Middle frontal gyrus (tissue), 1 donor: Measurements from ENCODE around the gene NRAP.

ENCODE experiments used
- DNase-seq: peaks from one replicate; pipeline ENCODE4 v3.0.0-alpha.2; 2015; ENCODE audit warnings: low spot score; ENCODE audit errors: extremely low spot score

The NRAP gene

GRCh38 chr10:113563306-113564088, 100.3 kb downstream of the NRAP start:
- peak; percentile 69 for DNase-seq

- DNase-seq: no peak
Measured at GRCh38 chr10:113562704-113563103, 101.1 kb downstream of the NRAP start.

GRCh38 chr10:113562069-113562468, 101.8 kb downstream of the NRAP start:
- DNase-seq: no peak

DNA sequence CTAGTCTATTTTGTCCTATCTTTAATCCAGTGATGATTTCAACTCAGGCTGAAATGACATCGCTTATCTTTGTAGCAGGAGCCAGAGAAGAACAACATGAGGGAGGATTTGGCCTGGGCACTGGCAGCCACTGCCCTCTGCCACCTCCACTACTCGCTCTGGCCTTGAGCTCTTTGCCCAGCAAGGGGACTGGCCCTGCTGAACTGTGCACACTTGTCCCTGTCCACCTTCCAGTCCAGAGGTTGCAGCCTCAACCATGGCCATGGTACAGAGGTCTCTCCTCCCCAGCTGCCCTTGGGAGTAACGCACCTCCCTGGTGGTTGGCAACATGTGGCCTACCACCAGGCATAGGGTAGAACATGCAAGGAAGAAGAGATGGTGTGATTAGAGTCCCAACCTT, 102.6 kb downstream of the NRAP start:
- DNase-seq: no peak

GRCh38 chr10:113560071-113560470, 103.8 kb downstream of the NRAP start:
- DNase-seq: no peak

DNA sequence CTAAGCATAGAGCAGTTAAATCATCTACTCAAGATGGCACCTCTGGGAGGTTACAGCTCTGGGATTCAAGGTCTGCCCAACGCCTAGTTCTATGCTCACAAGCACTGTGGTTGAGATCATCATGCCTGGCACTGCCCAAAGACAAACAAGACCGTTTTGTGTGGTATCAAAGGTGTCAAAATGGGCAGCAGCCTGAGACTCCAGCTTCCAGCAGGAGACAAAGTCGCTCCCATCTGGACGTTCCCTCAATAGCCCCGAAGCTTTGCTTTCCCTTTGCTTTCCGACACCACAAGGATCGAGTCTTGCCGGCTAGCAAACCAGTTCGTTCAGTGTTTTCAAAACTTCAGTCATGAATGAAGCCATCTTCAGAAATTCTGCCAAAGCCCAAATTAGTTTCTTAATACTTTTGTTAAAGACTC, 105.9 kb downstream of the NRAP start:
- DNase-seq: no peak

DNA sequence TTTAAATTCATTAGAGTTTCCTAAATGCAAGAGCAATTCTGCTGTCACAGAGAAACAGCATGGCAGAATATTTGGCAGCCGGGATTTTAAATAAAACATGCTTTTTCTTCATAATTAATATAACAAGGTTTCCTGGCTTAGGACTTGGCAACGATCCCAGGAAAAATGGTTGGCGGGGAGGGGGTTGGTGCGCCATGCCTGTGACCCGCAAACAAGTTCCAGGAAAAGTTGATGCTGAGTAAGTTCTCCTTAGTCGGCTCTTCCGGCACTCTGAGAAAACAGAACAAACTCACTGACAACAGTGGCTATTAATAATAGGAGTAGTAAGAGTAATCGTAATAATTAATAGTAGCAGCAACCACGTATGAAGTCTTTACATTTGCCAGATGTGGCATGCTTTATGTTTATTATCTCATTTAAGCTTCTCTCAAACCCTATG, 106.4 kb downstream of the NRAP start:
- DNase-seq: no peak

DNA sequence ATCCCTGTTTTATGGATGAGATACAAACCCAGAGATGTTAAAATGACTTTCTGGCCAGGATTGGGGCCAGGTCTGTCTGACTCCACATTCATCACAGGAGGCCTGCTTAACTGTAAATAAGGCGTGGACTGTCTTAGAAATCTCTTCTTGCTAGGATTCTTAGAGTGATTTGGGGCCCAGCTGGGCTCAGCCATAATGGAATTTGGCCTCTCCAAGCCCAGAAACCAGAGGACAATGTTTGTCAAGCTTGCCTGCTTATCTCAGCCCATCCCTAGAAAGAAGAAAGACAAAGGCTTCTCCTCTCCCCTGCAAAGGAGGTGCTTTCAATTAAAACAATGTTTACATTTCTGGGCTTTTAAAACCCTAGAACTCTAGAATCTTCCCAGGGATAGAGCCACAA, 108.1 kb downstream of the NRAP start:
- DNase-seq: no peak

DNA sequence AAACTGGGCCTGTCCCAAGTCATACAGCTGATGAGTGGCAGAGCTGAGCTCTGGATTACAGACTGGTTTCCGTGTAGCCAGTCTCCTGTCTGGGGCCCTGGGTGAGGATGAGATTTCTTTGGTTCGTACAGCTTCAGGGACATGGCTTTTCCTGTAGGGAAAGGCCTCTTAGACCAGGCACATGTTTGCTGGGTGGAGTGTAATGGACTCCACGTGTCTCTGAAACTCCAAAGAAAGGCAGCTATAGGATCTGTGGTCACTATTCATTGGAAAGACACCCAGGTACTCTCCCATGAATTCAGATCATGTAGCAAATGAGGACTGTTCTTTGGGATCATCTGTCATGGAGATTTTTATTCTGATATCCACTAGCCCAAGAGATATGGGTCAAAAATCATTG, 108.6 kb downstream of the NRAP start:
- no peak for DNase-seq

- DNase-seq: no peak
Measured at GRCh38 chr10:113554214-113554613, 109.6 kb downstream of the NRAP start.

GRCh38 chr10:113553149-113553548, 110.7 kb downstream of the NRAP start:
- no peak for DNase-seq

GRCh38 chr10:113552701-113553100, 111.1 kb downstream of the NRAP start, which contains the start of gene HABP2:
Gene HABP2 (plus strand): TSS chr10:113553053. CDS start chr10:113553122, 69 bp downstream.
- DNase-seq: no peak

DNA sequence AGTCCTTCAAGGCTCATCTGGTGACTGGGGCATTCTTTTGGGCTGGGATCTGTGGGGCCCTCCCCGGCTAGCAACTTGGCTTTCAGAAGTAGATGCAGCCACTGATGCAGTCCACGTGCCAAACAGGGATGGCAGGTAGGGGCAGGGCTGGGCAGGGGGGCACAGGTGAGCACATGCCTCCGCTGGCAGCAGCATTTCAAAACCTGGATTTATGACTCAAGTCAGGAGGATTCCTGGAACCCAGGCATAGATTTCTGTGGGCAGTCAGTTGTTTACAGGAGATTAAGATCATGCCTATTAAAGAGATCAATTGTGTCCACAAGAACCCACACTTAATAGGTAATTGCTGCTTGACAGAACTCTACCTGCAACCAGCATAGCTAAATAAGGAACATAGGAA, 111.8 kb downstream of the NRAP start:
- no peak for DNase-seq

- DNase-seq: no peak
Measured at GRCh38 chr10:113550365-113550764, 113.5 kb downstream of the NRAP start.

DNA sequence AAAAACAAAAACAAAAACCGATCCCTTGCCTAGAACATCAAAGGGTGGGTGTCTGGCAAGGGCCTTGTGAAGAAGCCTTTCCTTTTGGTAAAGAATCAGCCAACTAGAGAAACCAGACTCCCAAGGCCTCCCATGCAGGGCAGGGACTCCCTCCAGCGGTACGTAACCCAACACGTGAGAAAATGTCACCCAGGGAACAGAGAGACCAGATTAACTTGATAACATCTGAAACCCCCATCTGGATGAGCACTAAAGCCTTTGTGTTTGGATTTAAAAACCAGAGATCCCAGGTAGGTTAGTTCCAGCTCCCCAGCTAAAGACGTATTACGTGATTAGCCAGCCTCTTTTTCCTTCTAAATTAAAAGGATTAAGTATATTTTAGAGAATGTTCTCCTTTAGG, 114.0 kb downstream of the NRAP start:
- no peak for DNase-seq

DNA sequence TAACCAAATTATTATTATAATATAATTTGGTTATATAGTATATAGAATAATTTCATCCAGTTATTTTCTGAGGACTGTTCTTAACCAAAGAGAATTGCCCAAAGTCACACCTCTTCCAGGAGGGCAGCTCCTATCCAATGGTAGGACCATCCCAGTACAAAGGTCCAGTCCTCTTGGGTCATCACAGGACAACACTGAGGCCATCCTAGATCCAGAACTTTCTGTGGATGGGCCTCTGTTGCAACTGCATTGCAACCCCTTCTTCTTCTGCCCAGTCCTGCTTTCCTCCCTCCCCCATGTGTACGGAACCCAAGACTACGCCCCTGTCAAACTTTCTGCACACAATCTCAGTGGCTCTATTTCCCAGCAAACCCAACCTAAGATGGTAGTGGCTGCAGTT, 116.4 kb downstream of the NRAP start:
- no peak for DNase-seq

GRCh38 chr10:113544392-113544791, 119.4 kb downstream of the NRAP start:
- DNase-seq: no peak

DNA sequence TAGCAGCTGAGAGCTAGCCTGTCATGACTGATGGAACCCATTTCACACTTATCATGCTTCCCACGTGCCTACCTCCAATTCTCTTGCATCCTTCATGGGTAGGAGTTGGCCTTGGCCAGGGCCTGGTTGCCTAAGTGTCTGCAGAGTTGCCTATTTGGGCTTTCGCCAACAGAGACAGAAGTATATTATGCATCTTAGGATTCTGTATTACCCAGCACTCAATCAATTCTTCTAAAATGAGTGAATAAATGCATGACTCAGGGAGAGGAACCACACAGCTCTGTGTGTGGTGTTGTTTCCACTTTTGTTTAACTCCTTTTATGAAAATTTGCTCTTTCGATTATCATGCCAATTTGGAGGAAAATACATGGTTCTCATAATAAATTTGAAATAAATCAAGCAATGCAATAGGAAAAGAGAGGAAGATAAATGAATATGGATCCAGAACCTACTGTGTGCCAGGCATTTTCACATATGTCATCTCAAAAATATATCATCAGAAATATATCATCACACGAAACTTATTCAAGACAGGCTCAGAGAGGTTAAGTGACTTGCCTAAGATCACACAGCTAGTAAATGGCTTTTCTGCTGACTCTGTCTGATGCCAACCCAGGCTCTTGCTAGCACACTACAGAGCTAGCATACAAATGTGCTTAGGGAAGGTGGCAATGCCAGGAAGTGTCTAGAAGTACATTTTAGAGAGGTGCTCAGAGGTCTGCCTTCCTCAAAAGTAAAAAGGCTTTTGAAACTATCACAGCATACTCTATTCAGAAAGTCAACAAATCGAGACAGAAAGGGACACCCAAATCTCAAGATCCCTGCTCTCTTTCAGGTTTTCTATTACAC, 120.5 kb downstream of the NRAP start:
- DNase-seq: no peak

GRCh38 chr10:113541549-113541927, 122.3 kb downstream of the NRAP start:
- DNase-seq: no peak

DNA sequence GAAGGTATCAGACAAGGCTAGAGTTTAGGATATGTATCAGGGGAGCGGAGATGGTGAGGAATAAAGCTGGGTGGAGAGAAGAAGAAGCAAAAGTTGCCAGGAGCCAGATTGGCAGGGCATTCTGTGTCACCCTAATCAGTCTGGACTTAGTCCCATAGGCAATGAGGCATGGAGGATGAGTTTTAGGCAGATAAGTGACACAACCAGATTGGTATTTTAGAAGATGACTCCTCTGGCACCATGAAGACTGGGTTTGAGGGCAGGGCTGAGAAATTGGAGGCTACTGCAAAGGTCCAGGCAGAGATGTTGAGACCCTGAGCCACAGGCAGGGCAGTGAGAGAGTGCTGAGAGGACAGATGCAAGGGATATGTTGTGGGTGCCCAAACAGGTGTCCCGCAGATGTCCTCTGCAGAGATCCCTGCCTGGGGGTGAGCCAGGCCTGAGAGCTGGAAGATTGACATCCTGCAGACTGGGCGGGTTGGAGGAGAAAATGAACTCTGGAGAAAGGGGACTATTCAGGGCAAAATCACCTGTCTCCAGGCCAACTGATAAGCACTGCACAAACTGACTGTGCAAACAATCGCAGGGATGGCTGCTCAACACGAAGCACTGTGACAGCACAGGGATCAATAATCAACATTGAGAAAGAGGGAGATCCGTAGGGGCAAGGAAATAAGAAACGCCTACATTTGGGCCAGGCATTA, 122.8 kb downstream of the NRAP start:
- DNase-seq: no peak

DNA sequence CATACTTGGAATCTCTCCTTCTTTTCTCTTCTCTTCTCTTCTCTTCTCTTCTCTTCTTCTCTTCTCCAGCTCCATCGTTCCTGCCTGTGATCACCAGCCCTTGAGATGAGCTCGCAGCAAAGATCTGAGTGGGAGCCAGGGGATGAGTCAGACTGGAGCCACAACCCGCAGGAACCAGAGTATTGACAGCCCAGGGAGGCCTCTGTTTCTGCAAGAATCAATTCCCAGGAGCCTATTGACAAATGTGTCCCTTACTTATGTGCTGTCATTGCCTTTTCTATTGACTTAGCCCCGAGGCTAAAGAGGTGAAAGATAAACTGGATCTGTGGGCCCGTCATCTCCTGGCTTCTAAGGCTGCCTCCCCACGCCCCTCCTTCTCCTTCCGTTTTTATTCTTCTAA, 124.1 kb downstream of the NRAP start:
- DNase-seq: no peak
